RPMI8226 (cell line): ENCODE data around the gene ANKRD29.

Source experiments
- DNase-seq: peaks from one replicate; pipeline ENCODE4 v3.0.0-alpha.2; 2015

The ANKRD29 gene

GRCh38 chr18:23683671-23684070 is 21.0 kb upstream of the ANKRD29 start:
- DNase-seq, result no peak

DNA sequence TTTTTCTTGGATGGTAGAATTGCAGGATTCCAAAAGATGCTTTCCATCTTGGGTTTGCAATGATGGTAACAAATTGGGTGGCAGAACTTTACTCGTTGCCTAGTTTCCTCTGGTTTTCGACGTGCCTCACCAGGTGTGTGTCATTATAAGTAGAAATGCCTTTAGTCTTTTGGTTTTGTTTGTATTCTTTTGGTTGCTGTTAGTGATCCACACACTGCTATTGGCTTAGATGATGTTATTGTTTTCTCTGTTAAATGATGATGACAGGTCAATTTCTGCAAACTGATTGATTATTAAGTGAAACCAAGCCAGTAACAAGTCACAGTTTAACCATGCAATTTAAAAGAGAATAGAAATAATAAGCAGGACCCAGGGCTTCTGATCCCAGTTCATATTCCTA is 20.4 kb upstream of the ANKRD29 start:
- DNase-seq, result no peak

GRCh38 chr18:23682472-23682871 is 19.8 kb upstream of the ANKRD29 start:
- DNase-seq, result no peak

DNA sequence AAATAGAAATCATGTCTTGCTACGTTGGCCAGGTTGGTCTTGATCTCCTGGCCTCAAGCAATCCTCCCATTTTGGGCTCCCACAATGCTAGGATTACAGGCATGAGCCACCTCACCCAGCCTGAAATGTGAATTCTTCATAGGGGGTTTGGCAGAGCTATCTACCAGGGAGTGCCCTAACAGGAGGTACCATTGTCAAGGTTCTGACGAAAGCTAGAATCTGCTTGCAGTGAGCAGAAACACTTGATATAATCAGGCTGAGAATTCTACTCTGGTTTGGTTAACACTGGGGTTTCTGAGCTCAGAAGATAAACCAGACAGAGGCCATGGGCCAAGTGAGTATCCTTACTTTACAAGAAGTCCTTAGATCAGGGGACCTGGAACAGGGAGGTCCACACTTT is 19.3 kb upstream of the ANKRD29 start:
- no peak for DNase-seq

DNA sequence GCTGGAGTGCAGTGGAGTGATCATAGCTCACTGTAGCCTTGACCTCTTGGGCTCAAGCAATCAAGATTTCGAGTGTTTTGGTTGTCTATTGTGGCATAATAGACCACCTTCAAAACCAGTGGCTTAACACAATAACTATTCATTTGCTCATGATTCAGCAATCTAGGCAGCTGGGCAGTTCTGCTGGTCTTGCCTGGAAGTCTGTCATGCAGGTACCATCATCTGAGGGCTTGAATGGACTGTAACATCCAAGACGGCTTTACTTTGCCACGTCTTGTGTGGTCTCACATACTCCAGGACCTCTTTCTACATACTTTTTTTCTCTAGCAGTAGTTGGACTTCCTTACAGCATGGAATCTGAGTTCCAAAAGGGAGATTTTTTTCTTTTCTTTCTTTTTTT is 13.2 kb upstream of the ANKRD29 start:
- no peak for DNase-seq

DNA sequence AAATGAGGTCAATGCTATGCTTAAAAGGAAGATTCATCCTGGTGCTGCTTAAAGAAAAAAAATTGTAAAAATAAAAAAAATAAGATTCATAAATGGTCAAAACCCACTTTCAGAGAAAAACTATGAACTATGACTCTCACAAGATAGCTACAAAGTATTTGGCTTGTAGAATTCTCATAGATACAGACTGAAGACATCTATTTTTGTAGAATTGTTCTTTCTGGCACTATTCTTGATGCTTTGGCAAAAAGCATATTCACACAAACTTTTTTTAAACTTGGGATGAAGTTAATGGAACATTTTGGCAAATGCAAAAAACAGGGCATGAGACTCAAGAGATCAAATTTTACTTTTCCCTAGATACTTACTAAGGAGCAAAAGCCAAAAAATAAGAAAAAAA is 12.5 kb upstream of the ANKRD29 start:
- DNase-seq, result no peak

DNA sequence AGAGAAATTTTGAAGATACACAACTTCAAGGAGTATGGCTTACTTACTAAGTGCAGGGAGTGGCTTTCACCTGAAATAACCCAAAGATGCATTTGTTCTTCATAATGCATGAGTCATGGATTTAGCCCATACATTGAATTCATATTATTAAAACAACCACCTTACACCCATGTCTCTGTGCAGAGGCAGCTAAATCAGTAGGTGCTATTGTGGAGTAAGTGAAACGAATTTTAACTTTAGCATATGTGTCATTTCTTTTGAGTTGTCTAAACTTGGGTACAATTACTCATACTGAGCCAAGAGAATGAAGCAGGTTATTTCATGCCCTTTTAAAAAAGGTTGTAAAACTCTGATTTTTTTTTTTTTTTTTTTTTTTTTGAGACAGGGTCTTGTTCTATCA is 11.0 kb upstream of the ANKRD29 start:
- DNase-seq, result no peak

- no peak for DNase-seq
Measured at GRCh38 chr18:23671564-23671963, 8.9 kb upstream of the ANKRD29 start.

- DNase-seq, result no peak
Measured at GRCh38 chr18:23669804-23670405, 7.2 kb upstream of the ANKRD29 start.

DNA sequence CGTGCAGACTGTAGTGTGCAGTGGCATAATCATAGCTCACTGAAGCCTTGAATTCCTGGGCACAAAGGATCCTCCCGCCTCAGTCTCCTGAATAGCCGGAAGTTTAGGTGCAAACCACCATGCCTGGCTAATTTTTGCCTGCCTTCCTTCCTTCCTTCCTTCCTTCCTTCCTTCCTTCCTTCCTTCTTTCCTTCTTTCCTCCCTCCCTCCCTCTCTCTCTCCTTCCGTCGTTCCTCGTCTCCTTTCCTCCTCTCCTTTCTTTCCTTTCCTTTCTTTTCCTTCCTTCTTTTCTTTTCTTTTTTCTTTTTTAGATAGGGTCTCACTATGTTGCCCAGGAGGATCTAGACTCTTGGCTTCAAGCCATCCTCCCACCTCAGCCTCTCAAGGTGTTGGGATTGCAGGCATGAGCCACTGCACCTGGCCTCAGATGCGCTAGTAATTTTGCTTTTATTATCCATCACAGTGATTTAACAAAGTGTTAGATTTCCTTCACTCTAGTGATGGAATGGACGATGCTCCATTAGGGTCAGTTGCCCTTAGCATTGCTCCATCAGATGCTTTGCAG is 6.6 kb upstream of the ANKRD29 start:
- DNase-seq, result no peak

GRCh38 chr18:23668731-23669130 is 6.0 kb upstream of the ANKRD29 start:
- no peak for DNase-seq

DNA sequence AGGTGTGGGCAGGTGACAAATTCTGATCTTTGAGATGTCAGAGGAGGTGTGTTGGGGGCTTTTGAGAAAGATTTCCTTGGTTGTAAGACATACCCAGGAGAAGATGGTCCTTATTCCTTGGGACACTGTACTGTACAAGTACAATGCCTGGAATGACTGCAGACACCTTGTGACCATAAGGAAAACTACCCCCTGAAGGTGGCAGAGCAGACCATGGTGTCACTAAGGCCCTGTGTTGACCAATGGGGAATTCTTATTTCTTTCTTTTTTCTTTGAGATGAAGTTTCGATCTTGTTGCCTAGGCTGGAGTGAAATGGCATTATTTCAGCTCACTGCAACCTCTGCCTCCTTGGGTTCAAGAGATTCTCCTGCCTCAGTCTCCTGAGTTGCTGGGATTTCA is 4.4 kb upstream of the ANKRD29 start:
- no peak for DNase-seq

GRCh38 chr18:23664674-23665073 is 2.0 kb upstream of the ANKRD29 start:
- no peak for DNase-seq

DNA sequence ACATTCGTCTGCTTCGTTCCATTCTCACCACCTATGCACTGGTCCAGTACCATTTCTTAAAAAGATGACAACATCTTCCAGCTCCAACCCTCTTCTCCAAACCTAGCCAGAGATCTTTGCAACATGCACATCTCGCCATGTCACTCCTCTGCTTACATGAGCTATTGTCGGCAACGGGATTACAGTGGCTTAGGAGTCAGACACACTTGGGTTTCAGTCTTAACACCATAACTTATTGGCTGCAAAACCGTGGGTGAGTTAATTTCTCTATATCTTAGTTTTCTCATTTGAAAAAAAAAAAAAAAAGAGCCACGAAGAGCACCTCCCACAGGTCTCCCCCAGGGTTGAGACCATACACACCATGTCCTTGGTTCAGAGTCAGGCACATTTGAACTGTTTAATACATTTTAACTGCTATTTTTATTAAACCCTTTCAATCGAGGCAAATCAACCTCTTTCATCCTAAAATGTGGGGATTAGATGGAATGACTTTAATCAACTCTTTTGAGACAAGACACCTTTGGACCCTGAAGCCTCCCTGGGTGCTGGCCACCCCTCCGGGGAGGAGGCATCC is 889 bp downstream of the ANKRD29 start:
- DNase-seq, result no peak

- no peak for DNase-seq
Measured at GRCh38 chr18:23658285-23658684, 4.4 kb downstream of the ANKRD29 start.

- no peak for DNase-seq
Measured at GRCh38 chr18:23652232-23652631, 10.5 kb downstream of the ANKRD29 start.

- DNase-seq, result no peak
Measured at GRCh38 chr18:23650968-23651927, 11.5 kb downstream of the ANKRD29 start.

GRCh38 chr18:23648940-23649607 is 13.6 kb downstream of the ANKRD29 start:
- DNase-seq, result no peak

DNA sequence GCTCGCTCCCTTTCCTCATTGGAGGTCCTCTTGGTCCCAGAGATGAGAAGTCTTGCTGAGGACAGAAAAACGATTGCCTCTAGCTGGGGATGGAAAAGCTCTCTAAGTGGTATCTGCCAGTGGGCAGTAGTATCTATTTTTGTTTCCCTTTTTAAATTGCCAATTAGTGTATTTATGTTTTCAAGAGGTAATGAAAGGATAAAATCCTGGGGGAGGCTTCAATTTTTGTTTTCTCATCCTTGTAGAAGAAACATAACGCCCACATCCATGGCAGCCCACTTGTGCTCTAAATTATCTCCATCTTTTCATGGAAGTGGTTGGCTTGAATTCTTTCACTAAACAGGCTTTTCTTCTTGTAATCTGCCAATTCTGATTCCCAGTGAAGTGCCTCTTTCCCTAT is 14.3 kb downstream of the ANKRD29 start:
- DNase-seq, result no peak

DNA sequence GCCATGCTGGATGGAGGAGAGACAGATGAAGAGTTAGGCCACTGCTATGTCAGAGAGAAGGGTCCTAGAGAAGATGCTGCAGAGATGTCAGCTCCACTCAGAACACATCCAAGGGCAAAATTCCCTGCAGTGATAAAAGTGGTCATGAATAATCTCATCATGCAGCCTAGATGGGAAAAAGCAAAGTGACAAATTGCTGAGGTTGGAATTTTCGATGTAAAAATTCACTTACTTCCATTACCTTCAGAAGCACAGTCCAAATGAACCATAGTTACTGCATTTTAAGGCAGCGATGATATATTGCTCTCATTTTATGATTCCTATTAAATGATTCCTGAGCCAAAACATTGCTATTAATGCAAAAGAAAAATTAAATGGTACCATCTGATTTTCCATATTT is 16.4 kb downstream of the ANKRD29 start:
- no peak for DNase-seq

GRCh38 chr18:23645568-23646175 is 17.0 kb downstream of the ANKRD29 start:
- DNase-seq, result no peak

DNA sequence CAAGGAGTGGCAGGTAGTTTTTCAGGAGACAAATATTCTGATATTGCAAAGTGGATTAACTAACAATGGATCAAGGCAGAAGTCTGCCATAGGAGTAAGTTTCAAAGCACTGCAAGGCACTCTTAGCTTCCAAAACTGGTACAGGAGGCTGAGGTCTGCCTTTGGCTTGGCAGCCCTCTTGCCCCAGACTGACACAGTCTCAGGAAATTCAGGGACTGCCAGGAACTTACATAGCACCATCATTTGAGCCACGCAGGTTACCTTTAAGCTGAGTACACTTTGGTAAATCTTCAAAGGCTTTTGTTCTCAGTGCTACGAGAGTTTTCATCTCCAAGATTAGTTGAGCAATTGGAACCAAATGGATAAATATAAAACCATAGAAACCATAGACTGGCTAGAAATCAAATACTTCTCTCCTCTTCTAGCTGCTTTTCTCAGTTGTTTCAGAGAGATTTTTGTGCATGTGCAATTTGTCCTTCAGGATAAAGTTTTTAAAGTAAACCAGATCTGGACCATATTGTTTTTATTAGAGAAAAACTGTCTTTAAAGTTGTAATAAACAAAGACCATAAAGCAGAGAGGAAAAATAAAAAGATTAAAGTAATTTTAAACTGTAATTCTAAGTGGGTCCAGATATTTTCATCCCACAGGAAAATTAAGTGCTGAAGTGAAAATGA is 18.8 kb downstream of the ANKRD29 start:
- DNase-seq, result no peak
